ENCODE results near the gene MIDN.

MIDN gene

DNA sequence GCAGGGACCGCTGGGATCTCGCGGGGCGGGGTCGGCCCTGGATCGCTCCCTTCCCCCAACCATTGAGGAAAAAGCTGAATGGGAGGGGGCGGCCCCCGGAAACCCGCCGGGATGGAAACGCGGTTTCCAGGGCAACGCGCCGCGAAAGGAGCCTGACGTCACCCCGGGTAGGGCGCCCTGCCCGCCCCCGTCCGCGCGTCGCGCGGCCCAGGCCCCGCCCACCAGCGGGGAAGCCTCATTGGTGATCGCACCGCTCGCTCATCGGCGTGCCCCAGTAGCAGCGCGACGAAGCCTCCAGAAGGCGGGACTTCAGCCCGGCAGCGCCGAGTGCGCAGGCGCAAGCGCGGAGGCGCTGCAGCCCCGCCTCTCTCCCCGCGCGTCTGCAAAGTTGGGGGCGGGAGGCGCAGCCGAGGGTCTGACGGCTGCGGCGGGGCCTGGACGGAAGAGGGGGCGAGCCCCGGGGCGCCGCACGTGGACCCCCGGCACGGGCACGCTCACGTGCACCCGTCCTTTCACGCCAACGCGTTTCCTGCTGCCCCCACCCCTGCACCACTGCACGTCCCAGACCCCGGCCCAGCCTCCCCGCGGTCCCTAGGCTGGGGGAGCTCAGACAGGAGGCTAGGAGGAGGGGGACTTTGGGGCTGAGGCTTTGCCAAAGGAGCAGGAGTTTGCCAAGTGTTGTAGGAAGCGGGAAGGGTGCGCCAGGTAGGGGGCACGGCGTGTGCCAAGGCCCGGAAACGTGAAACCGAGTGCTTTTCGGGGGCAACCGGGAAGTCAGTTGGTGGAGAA, 12.6 kb downstream of the MIDN start:
- DNase-seq (ENCODE audit: extremely low read depth, low read depth) = peak; percentile 95
- TF ChIP-seq, protein P1, sequence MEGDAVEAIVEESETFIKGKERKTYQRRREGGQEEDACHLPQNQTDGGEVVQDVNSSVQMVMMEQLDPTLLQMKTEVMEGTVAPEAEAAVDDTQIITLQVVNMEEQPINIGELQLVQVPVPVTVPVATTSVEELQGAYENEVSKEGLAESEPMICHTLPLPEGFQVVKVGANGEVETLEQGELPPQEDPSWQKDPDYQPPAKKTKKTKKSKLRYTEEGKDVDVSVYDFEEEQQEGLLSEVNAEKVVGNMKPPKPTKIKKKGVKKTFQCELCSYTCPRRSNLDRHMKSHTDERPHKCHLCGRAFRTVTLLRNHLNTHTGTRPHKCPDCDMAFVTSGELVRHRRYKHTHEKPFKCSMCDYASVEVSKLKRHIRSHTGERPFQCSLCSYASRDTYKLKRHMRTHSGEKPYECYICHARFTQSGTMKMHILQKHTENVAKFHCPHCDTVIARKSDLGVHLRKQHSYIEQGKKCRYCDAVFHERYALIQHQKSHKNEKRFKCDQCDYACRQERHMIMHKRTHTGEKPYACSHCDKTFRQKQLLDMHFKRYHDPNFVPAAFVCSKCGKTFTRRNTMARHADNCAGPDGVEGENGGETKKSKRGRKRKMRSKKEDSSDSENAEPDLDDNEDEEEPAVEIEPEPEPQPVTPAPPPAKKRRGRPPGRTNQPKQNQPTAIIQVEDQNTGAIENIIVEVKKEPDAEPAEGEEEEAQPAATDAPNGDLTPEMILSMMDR (IDR thresholded peaks at IDR 0.05; ENCODE audit: low read depth, low read length) = no peak

DNA sequence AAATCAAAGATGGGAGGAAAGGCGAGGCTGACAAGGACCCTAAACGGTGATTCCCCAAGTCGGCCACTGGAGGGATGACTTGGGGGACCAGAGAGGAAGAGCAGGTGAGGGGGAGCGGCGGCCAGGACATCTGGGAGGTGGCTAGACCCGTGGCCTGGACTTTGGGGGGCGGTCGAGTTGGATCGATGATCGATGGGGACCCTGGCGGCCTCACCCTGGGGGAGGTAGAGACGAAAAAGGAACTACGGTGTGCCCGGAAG, 13.1 kb downstream of the MIDN start:
- TF ChIP-seq, protein P1 (IDR thresholded peaks at IDR 0.05; ENCODE audit: low read depth, low read length) = peak; percentile 3
- DNase-seq (ENCODE audit: extremely low read depth, low read depth) = no peak

DNA sequence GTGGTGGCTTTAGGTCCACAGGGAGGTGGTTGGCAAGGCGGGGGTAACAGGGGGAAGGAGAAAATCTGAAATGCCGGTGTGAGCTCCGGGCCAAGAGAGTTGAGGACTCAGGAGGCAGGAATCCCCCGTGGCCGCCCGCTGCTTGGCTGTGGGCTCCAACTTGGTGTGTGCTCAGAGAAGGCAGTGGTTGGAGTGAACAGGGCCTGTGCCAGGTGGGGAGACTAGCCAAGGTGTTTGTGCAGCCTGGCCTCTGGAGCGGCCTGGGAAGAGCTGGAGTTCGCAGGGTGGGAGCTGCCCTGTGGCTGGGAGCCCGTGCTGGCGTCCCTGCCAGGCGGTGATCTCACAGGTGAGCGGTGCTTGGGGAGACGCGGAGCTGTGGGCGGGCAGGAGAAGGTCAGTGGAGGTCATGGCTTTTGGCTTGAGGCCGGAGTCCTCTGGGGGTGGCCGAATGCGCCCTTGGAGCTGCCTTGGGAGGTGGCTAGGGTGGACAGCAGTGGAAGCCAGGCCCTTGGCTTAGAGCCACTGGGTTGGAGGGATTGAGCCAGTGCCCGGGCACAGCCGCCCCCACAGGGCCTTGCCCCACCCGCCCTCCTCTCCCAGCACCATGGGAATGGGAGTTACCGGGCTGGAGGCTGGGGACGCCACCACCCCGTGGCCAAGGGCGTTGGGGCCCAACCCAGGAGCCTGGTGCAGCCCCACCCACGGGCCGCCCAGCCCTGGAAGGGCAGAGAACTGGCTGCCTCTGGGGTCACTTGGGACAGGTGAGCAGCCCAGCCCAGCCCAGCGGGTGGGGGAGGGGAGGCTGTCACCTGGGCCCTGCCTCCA, 13.6 kb downstream of the MIDN start:
- no peak for DNase-seq (ENCODE audit: extremely low read depth, low read depth)
- TF ChIP-seq, protein P1 (IDR thresholded peaks at IDR 0.05; ENCODE audit: low read depth, low read length) = no peak

DNA sequence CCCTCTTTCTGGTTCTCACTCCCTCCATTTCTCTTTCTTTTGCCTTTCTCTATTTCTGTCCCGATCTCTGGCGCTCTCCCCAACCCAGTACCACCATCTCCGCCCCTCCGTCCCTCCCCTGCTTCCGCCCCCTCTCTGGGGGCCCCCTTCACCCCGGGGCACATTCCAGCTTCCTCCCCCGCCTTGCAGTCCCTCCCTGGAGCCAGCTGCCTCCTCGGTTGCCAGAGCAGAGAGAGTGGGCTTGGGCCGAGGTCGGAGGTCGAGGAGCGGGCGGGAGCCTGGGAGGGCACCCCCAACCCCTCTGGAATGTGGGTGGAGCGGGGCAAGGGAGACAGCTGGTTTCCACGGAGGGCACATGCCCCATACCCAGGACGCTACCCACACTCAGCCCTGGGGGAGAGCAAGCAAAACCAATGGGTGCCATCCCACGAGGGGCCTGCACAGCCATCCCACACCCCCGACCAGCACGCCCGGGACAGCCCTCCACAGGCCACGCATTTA, 14.3 kb downstream of the MIDN start:
- no peak for DNase-seq (ENCODE audit: extremely low read depth, low read depth)
- TF ChIP-seq, protein P1 (IDR thresholded peaks at IDR 0.05; ENCODE audit: low read depth, low read length) = no peak

DNA sequence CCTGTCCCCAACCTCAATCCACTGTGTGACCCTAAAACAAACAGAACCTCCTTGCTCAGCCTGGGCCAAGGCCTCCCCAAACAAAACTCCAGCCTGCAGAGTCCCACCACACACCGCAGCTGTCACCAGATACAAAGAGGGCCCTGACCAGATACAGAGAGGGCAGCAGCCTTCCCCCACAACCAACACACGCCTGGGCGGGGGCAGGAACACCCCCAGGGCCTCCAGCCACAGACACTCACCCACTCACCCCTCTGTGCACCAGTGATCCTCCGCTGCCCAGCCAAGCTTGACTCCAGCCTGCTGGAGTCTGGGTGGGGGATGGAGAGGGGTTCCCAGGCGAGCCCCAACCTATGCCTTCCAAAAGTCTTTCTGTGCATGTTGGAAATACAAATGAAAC, 14.8 kb downstream of the MIDN start:
- TF ChIP-seq, protein P1 (IDR thresholded peaks at IDR 0.05; ENCODE audit: low read depth, low read length) = no peak
- DNase-seq (ENCODE audit: extremely low read depth, low read depth) = no peak

DNA sequence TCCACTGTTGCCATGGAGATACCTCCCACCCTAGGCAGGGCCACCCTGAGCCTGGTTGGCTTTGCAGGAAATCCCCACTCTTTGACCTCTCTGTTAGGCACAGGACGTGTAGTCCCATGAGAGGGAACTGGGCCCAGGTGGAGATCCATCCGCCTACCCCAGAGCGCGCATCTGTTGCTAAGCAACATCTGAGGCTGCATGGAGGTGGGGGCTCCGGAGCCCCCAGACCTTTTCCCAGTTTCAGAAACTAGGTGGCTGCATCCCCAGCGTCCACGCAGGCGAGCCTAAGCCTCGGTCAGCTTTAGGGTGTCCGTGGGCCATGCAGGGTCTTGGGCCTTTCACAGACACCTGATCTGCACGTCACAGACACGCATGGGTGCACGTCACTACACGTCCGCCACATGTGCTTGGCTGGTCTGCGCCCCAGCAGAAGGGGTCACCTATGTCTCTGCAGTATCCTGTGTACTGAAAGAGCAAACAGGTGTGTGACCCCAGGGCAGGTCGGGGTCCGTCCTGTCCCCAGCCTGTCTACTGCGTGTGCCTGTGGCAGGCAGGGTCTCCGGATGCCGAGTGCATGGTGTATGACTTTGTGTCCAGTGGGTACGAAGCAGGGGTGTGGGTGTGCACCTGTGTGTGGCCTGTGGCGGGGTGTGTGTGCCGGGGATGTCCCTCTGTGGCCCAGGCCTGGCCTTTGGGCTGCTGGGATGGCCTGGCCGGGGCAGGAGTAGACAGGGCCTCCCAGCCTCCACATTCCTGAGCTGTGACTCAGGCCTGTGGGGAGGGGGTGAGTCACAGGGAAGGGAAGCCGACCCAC, 16.6 kb downstream of the MIDN start:
- no peak for DNase-seq (ENCODE audit: extremely low read depth, low read depth)
- TF ChIP-seq, protein P1 (IDR thresholded peaks at IDR 0.05; ENCODE audit: low read depth, low read length) = no peak

Measured in AG09319 (cell line).